Type B pancreatic cell (in vitro differentiated cells): ENCODE measurements around the gene TTC1. TPM values are rescaled to one million over a fixed set of nuclear protein-coding genes. Genes with fewer than 3 reads are reported as not detected.

Experiments
- DNase-seq: peaks from one replicate; pipeline ENCODE4 v3.0.0; 2021; ENCODE audit warnings: mixed read lengths; ENCODE audit not compliant: unreplicated experiment; ENCODE audit errors: extremely low spot score
- H3K27ac Mint-ChIP-seq: 2 replicates; pipeline ENCODE4 v1.8.0; 2021; ENCODE audit warnings: mild to moderate bottlenecking, mixed read lengths
- H3K27me3 Mint-ChIP-seq: 2 replicates; pipeline ENCODE4 v1.8.0; 2021; ENCODE audit warnings: mixed read lengths
- H3K36me3 Mint-ChIP-seq: 2 replicates; pipeline ENCODE4 v1.8.0; 2021; ENCODE audit warnings: mixed read lengths
- H3K4me1 Mint-ChIP-seq: one replicate; pipeline ENCODE4 v1.8.0; 2021; ENCODE audit warnings: mixed read lengths; ENCODE audit not compliant: unreplicated experiment
- H3K4me3 Mint-ChIP-seq: 2 replicates; pipeline ENCODE4 v1.8.0; 2021; ENCODE audit warnings: mild to moderate bottlenecking, mixed read lengths
- H3K9me3 Mint-ChIP-seq: 2 replicates; pipeline ENCODE4 v1.8.0; 2021; ENCODE audit warnings: mixed read lengths
- CTCF ChIP-seq: fragments of 200-600 bp; sonication (generic); conservative IDR thresholded peaks from 2 replicates; pipeline ENCODE4 v1.5.0; 2021; ENCODE audit warnings: antibody characterized with exemption, mild to moderate bottlenecking
- total RNA-seq: library from RNA; stranded (reverse); gene quantifications from 2 replicates; pipeline ENCODE4 v1.2.1, GENCODE V29; 2021; ENCODE audit warnings: low replicate concordance

TTC1 gene
- total RNA-seq, 1 donor from 2014 or later = 34.6 TPM

DNA sequence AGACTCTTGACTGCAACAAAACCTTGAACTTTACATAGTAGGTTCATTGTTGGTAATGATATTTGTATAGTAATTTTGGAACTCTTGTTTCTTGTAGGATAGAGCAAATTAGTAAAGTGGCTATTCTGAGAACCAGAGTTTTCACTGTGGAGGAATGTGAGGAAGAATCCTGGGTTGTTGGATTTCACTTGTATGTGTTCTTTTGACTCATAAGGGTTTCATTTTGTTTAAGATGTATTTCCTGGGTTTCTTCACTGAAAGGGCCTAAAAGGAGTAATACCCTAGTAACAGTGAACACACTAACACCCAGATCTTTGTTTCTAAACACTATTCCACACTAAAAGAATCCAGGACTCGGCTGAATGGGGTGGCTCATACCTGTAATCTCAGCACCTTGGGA, 20.1 kb downstream of the TTC1 start:
- H3K9me3 Mint-ChIP-seq = no peaks in the 10 kb centered on the region
- no peaks in the 10 kb centered on the region for H3K27me3 Mint-ChIP-seq
- DNase-seq = no peak
- peaks cover 4% of the 10 kb centered on the region for H3K4me1 Mint-ChIP-seq
- H3K4me3 Mint-ChIP-seq = no peak overlapping the region
- TF ChIP-seq CTCF = no peak
- H3K27ac Mint-ChIP-seq = no peak overlapping the region
- H3K36me3 Mint-ChIP-seq = peaks cover 20% of the 10 kb centered on the region

DNA sequence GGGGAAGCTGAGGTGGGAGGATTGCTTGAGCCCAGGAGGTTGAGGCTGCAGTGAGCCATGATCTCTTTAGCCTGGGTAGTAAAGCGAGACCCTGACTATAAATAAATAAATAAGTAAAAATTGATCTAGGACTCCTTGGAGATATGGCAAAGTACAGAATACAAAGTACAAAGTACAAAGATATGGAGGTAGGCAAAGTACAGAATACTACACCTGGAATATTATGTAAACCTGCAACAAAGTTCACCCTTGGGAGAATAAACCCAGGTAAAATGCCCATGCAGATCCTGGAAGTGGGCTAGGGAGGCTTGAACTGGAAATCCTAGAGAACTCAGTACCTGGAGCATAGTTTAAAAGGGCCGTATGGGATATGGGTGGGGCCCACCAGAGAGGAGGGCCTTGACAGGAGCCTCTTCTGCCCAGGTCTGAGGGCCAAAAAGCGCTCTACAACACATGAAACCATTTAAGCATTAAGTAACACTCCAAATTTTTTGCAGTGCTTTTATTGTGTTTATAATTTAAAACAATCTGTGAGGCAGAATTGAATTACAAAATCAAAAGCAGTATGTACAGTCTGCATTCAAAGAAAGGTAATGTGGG, 20.7 kb downstream of the TTC1 start:
- Mint-ChIP-seq H3K4me3 (no peak overlapping the region), H3K9me3 (no peaks in the 10 kb centered on the region), H3K27me3 (no peaks in the 10 kb centered on the region), H3K27ac (no peak overlapping the region), H3K4me1 (peaks cover 4% of the 10 kb centered on the region), H3K36me3 (peaks cover 20% of the 10 kb centered on the region)
- DNase-seq = no peak
- no peak for TF ChIP-seq CTCF

GRCh38 chr5:160030631-160031377, 21.9 kb downstream of the TTC1 start:
- H3K4me3 Mint-ChIP-seq = no peak overlapping the region
- H3K4me1 Mint-ChIP-seq = peaks cover 4% of the 10 kb centered on the region
- H3K27ac Mint-ChIP-seq = no peak overlapping the region
- H3K9me3 Mint-ChIP-seq = no peaks in the 10 kb centered on the region
- no peaks in the 10 kb centered on the region for H3K27me3 Mint-ChIP-seq
- no peak for DNase-seq
- H3K36me3 Mint-ChIP-seq = peaks cover 17% of the 10 kb centered on the region
- TF ChIP-seq CTCF = no peak

DNA sequence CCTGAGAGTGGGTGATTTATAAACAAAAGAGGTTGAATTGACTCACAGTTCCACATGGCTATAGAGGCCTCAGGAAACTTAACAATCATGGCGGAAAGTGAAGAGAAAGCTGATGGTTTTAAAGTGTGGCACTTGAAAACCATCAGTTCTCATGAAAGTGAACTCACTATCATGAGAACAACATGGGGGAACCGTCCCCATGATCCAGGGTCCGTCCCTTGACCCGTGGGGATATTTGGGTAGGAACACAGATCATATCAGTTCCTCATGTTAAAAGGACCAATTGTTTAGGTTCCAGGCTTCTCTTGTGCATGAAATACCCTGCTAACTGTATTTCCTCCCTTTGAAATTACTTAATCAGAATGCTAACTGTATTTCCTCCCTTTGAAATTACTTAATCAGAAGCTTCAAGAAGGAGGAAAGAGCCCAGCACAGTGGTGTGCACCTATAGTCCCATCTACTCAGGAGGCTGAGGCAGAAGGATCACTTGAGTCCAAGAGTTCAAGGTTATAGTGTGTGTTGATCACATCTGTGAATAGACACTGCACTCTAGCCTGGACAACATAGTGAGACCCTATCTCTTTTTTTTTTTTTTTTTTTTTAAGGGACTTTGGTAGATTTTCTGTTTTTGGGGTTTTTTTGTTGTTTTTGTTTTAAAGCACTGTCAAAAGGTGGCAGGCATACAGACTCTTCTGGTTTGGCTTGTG, 24.8 kb downstream of the TTC1 start:
- H3K4me1 Mint-ChIP-seq = peaks cover 4% of the 10 kb centered on the region
- no peak overlapping the region for H3K27ac Mint-ChIP-seq
- peaks cover 24% of the 10 kb centered on the region for H3K36me3 Mint-ChIP-seq
- no peak for TF ChIP-seq CTCF
- no peaks in the 10 kb centered on the region for H3K9me3 Mint-ChIP-seq
- DNase-seq = no peak
- H3K4me3 Mint-ChIP-seq = no peak overlapping the region
- H3K27me3 Mint-ChIP-seq = no peaks in the 10 kb centered on the region

GRCh38 chr5:160036243-160036642, 27.3 kb downstream of the TTC1 start:
- Mint-ChIP-seq H3K9me3 (no peaks in the 10 kb centered on the region), H3K27ac (no peak overlapping the region), H3K27me3 (no peaks in the 10 kb centered on the region), H3K36me3 (peaks cover 26% of the 10 kb centered on the region), H3K4me3 (no peak overlapping the region), H3K4me1 (no peaks in the 10 kb centered on the region)
- TF ChIP-seq CTCF = no peak
- DNase-seq = no peak
